ENCODE measurements around the gene FAM200C.

Gene FAM200C

GRCh38 chr5:160380041-160380440, 19.8 kb downstream of the FAM200C start:
- TF ChIP-seq ESRRG (CRISPR knock-in tag; IDR thresholded peaks at IDR 0.05), result no peak
- TF ChIP-seq POU6F1 (CRISPR knock-in tag; IDR thresholded peaks at IDR 0.05; ENCODE audit: borderline replicate concordance, low read depth), result no peak
- no peak for TF ChIP-seq TSHZ2 (CRISPR knock-in tag; IDR thresholded peaks at IDR 0.05)
- no peak for TF ChIP-seq ZFP3 (CRISPR knock-in tag; IDR thresholded peaks at IDR 0.05)
- no peak for TF ChIP-seq ARNTL (CRISPR knock-in tag; IDR thresholded peaks at IDR 0.05; ENCODE audit: borderline replicate concordance, low read depth)
- TF ChIP-seq BACH2 (CRISPR knock-in tag; IDR thresholded peaks at IDR 0.05; ENCODE audit: borderline replicate concordance), result no peak
- ATAC-seq, result no peak

- no peak for ATAC-seq
- TF ChIP-seq ESRRG (CRISPR knock-in tag; IDR thresholded peaks at IDR 0.05), result no peak
Measured at GRCh38 chr5:160379511-160379910, 20.3 kb downstream of the FAM200C start.

GRCh38 chr5:160378330-160378729, 21.5 kb downstream of the FAM200C start:
- TF ChIP-seq ZFP30 (CRISPR knock-in tag; IDR thresholded peaks at IDR 0.05) (no peak), TSHZ2 (CRISPR knock-in tag; IDR thresholded peaks at IDR 0.05) (no peak), ISL1 (CRISPR knock-in tag; IDR thresholded peaks at IDR 0.05) (no peak), CSRNP3 (CRISPR knock-in tag; IDR thresholded peaks at IDR 0.05) (no peak), ZFP3 (CRISPR knock-in tag; IDR thresholded peaks at IDR 0.05) (no peak), ZNF70 (CRISPR knock-in tag; IDR thresholded peaks at IDR 0.05) (no peak), BACH2 (CRISPR knock-in tag; IDR thresholded peaks at IDR 0.05; ENCODE audit: borderline replicate concordance) (no peak), ZC3H10 (CRISPR knock-in tag; IDR thresholded peaks at IDR 0.05) (no peak), OSR1 (CRISPR knock-in tag; IDR thresholded peaks at IDR 0.05) (no peak), ESRRG (CRISPR knock-in tag; IDR thresholded peaks at IDR 0.05) (no peak), POU6F1 (CRISPR knock-in tag; IDR thresholded peaks at IDR 0.05; ENCODE audit: borderline replicate concordance, low read depth) (no peak), RARB (CRISPR knock-in tag; IDR thresholded peaks at IDR 0.05) (no peak)
- ATAC-seq, result no peak

GRCh38 chr5:160377651-160378050, 22.2 kb downstream of the FAM200C start:
- TF ChIP-seq TCF4 (CRISPR knock-in tag; IDR thresholded peaks at IDR 0.05; ENCODE audit: borderline replicate concordance) (no peak), CREB5 (CRISPR knock-in tag; IDR thresholded peaks at IDR 0.05; ENCODE audit: low read depth) (no peak), PPARA (CRISPR knock-in tag; IDR thresholded peaks at IDR 0.05; ENCODE audit: borderline replicate concordance) (no peak), ARNTL (CRISPR knock-in tag; IDR thresholded peaks at IDR 0.05; ENCODE audit: borderline replicate concordance, low read depth) (no peak)
- no peak for ATAC-seq
